A549 (cell line): ENCODE measurements around the gene DUOX1. TPM values are rescaled to one million over a fixed set of nuclear protein-coding genes. Genes with fewer than 3 reads are reported as not detected.

Experiments used
- ATAC-seq, 2 experiments: fragments of 200-7000 bp in 1 of 2; fragments of >200 bp in 1 of 2; cut with Nextera tagmentation in 1 of 2; cut with Tn5 transposase in 1 of 2; 3 replicates each; pipeline versions ENCODE4 v1.8.0 to v1.9.1; 2018 to 2020; ENCODE audit warnings: mild to moderate bottlenecking in 1 of 2, moderate library complexity in 1 of 2
- CTCF ChIA-PET: fragments of 300-600 bp; sonication (Branson Sonifier 250); formaldehyde crosslinking; extraction: SDS; loops from one replicate; lab custom pipeline; 2021; ENCODE audit warnings: antibody characterized with exemption, inconsistent platforms; lab: Yijun Ruan, JAX
- POLR2A ChIA-PET: fragments of 350-600 bp; formaldehyde crosslinking; extraction: SDS; loops from one replicate; lab custom pipeline; 2021; ENCODE audit warnings: antibody characterized with exemption, inconsistent platforms; lab: Yijun Ruan, JAX
- DNase-seq, 2 experiments: peaks; one replicate each; pipeline versions ENCODE4 v3.0.0 to v3.0.0-alpha.2; 2011 to 2016; ENCODE audit warnings: low read depth in 1 of 2, low spot score in 1 of 2
- FAIRE-seq: peaks from 2 replicates; lab custom pipeline; 2011; peaks lifted over from hg19 to GRCh38; lab: Jason Lieb, UNC
- H3K27ac ChIP-seq, 2 experiments: fragments of >200 bp; sonication (Bioruptor Twin); formaldehyde crosslinking; 3 replicates each; pipeline ENCODE4 v1.5.1; 2016 to 2017
- H3K4me1 ChIP-seq: fragments of >200 bp; sonication (Bioruptor Twin); formaldehyde crosslinking; 3 replicates; pipeline ENCODE4 v1.6.1; 2016
- H3K4me2 ChIP-seq: fragments of >200 bp; sonication (Bioruptor Twin); formaldehyde crosslinking; 3 replicates; pipeline ENCODE4 v1.6.1; 2016
- H3K4me3 ChIP-seq: fragments of >200 bp; sonication (Bioruptor Twin); formaldehyde crosslinking; 3 replicates; pipeline ENCODE4 v1.5.1; 2016
- H3K9me3 ChIP-seq: fragments of >200 bp; sonication (Bioruptor Twin); formaldehyde crosslinking; 3 replicates; pipeline ENCODE4 v1.6.1; 2016
- ATOH8 ChIP-seq: fragments of 250-450 bp; sonication (Bioruptor Pico); IDR thresholded peaks from 2 replicates; pipeline ENCODE4 v1.5.0; 2020; ENCODE audit warnings: low read depth, mild to moderate bottlenecking, moderate library complexity
- CEBPB ChIP-seq, 2 experiments: fragments of >200 bp in 1 of 2; sonication (Bioruptor Twin) in 1 of 2; formaldehyde crosslinking in 1 of 2; IDR thresholded peaks; 2 replicates each; pipeline ENCODE4 v1.6.1; 2012 to 2016
- CHD2 ChIP-seq: fragments of 150-350 bp; IDR thresholded peaks from 2 replicates; pipeline ENCODE4 v1.6.1; 2014; ENCODE audit warnings: low read length; ENCODE audit not compliant: partially characterized antibody
- E2F6 ChIP-seq: IDR thresholded peaks from 2 replicates; pipeline ENCODE4 v1.6.1; 2012; ENCODE audit warnings: low read depth, borderline replicate concordance
- ESRRA ChIP-seq: fragments of 150-350 bp; IDR thresholded peaks from 2 replicates; pipeline ENCODE4 v1.6.1; 2014; ENCODE audit warnings: mild to moderate bottlenecking, low read length, borderline replicate concordance
- HDAC2 ChIP-seq: fragments of 200-600 bp; sonication (generic); IDR thresholded peaks from 2 replicates; pipeline ENCODE4 v1.6.1; 2016
- HOXB13 ChIP-seq: fragments of 250-450 bp; sonication (Bioruptor Pico); IDR thresholded peaks from 2 replicates; pipeline ENCODE4 v1.5.0; 2020; ENCODE audit warnings: low read depth, mild to moderate bottlenecking, moderate library complexity
- JUN ChIP-seq, 2 experiments: fragments of >200 bp; sonication (Bioruptor Twin); formaldehyde crosslinking; IDR thresholded peaks; 2 replicates in 1 of 2; 3 replicates in 1 of 2; pipeline ENCODE4 v1.6.1; 2016 to 2017
- KDM5A ChIP-seq: fragments of 200-600 bp; sonication (generic); IDR thresholded peaks from 2 replicates; pipeline ENCODE4 v1.6.1; 2016; ENCODE audit warnings: antibody characterized with exemption, mild to moderate bottlenecking
- MAFK ChIP-seq: fragments of 450-650 bp; IDR thresholded peaks from 2 replicates; pipeline ENCODE4 v1.6.1; 2014; ENCODE audit not compliant: partially characterized antibody
- MAX ChIP-seq: IDR thresholded peaks from 2 replicates; pipeline ENCODE4 v1.6.1; 2012
- MAZ ChIP-seq: fragments of 150-350 bp; IDR thresholded peaks from 2 replicates; pipeline ENCODE4 v1.6.1; 2014; ENCODE audit warnings: antibody characterized with exemption, low read depth, low read length, borderline replicate concordance
- MYC ChIP-seq: IDR thresholded peaks from 2 replicates; pipeline ENCODE4 v1.6.1; 2012; ENCODE audit warnings: mild to moderate bottlenecking, inconsistent platforms, low read length, improper control_type of control experiment, borderline replicate concordance
- NPAS2 ChIP-seq: fragments of 250-450 bp; sonication (Bioruptor Pico); IDR thresholded peaks from 2 replicates; pipeline ENCODE4 v1.8.0; 2022; ENCODE audit warnings: mild to moderate bottlenecking, moderate library complexity, borderline replicate concordance
- NR3C1 ChIP-seq: fragments of >200 bp; sonication (Bioruptor Twin); formaldehyde crosslinking; IDR thresholded peaks from 3 replicates; pipeline ENCODE4 v1.6.1; 2017
- PBX3 ChIP-seq: IDR thresholded peaks from 2 replicates; pipeline ENCODE4 v1.6.1; 2012
- POLR2AphosphoS2 ChIP-seq: conservative IDR thresholded peaks from 2 replicates; pipeline ENCODE4 v1.6.1; 2012; ENCODE audit warnings: low read length, improper control_type of control experiment, inconsistent platforms
- REST ChIP-seq: fragments of 200-600 bp; sonication (generic); IDR thresholded peaks from 2 replicates; pipeline ENCODE4 v1.6.1; 2016; ENCODE audit warnings: antibody characterized with exemption, mild to moderate bottlenecking, moderate library complexity
- RFX5 ChIP-seq: fragments of 450-650 bp; IDR thresholded peaks from 2 replicates; pipeline ENCODE4 v1.7.1; 2014; ENCODE audit warnings: antibody characterized with exemption, mild to moderate bottlenecking, moderate library complexity
- RNF2 ChIP-seq: fragments of 200-600 bp; sonication (generic); IDR thresholded peaks from 2 replicates; pipeline ENCODE4 v1.6.1; 2016; ENCODE audit warnings: low read depth, mild to moderate bottlenecking, antibody characterized with exemption, moderate library complexity, borderline replicate concordance
- SREBF2 ChIP-seq: fragments of 450-650 bp; IDR thresholded peaks from 2 replicates; pipeline ENCODE4 v1.6.1; 2014; ENCODE audit warnings: mild to moderate bottlenecking, moderate library complexity
- TFCP2L1 ChIP-seq: fragments of 250-450 bp; sonication (Bioruptor Pico); IDR thresholded peaks from 2 replicates; pipeline ENCODE4 v1.5.0; 2021; ENCODE audit warnings: mild to moderate bottlenecking
- TP53 ChIP-seq: fragments of 250-450 bp; sonication (Bioruptor Pico); IDR thresholded peaks from 2 replicates; pipeline ENCODE4 v1.5.0; 2021; ENCODE audit warnings: mild to moderate bottlenecking, moderate library complexity
- ZC3H11A ChIP-seq: fragments of 450-650 bp; IDR thresholded peaks from 2 replicates; pipeline ENCODE4 v1.6.1; 2014; ENCODE audit warnings: antibody characterized with exemption, mild to moderate bottlenecking
- WGBS: methylation state at CpG from one replicate; pipeline ENCODE4 v1.1.6; 2017; ENCODE audit errors: missing lambda C conversion rate; 5-methylcytosine and 5-hydroxymethylcytosine counted together
- polyA plus RNA-seq, 4 experiments: library from polyadenylated mRNA; depleted of rRNA in 3 of 4; stranded (reverse); fragments of >200 nt; fragmentation: RNase III in 1 of 4; extraction: RNeasy Plus Mini Kit Qiagen cat#74134 plus additional on column Dnase treatment in 1 of 4; gene quantifications; 2 replicates in 3 of 4; 3 replicates in 1 of 4; pipeline ENCODE4 v1.2.3, GENCODE V29; 2011 to 2017

The DUOX1 gene
- polyA plus RNA-seq, 2 of the 4 experiments (the other 2 are of a cell fraction): not detected

- TF ChIP-seq ESRRA (no peak), KDM5A (no peak), CHD2 (no peak), MAX (no peak), ATOH8 (CRISPR knock-in tag) (no peak), NR3C1 (no peak), PBX3 (no peak), TFCP2L1 (CRISPR knock-in tag) (no peak), MAZ (no peak), MYC (no peak), REST (no peak), NPAS2 (CRISPR knock-in tag) (no peak)
Observed at GRCh38 chr15:45118131-45118588, 11.6 kb upstream of the DUOX1 start (continued).

- peaks cover 13% of the 10 kb centered on the region for H3K4me1 ChIP-seq
- CTCF ChIA-PET: interaction anchor here (0.9 to 1.9 kb wide), 7 partner anchors 25 to 152 kb away, joined by 3 to 7 read pairs (median 5); no protein-coding TSS in a partner anchor
- TF ChIP-seq ATOH8 (CRISPR knock-in tag) (no peak), ESRRA (no peak), MYC (no peak), E2F6 (no peak), RNF2 (no peak), TP53 (no peak), CEBPB (IDR thresholded peaks at IDR 0.05) (no peak), SREBF2 (no peak), MAZ (no peak), HDAC2 (no peak), HOXB13 (CRISPR knock-in tag) (no peak), RFX5 (no peak), JUN (IDR thresholded peaks at IDR 0.05) (no peak), KDM5A (no peak), POLR2AphosphoS2 (no peak), ZC3H11A (no peak), CHD2 (no peak), MAFK (no peak)
- TF ChIP-seq, all 56 proteins: peak for 0
- FAIRE-seq (no peak), ATAC-seq (no peak), DNase-seq (no peak)
- Histone ChIP-seq H3K4me3 (no peak overlapping the region), H3K4me2 (no peak overlapping the region), H3K27ac (no peak overlapping the region), H3K9me3 (no peaks in the 10 kb centered on the region)
- 83% methylated on average over 3 of the region's 5 CpGs for WGBS
- POLR2A ChIA-PET: no interaction called here
Observed at GRCh38 chr15:45118996-45119395, 10.8 kb upstream of the DUOX1 start.
